K562 (cell line): ENCODE data around the gene HPD. TPM values are rescaled to one million over a fixed set of nuclear protein-coding genes. Genes with fewer than 3 reads are reported as not detected.

Experiments used
- ARID2 ChIP-seq: fragments of 450-650 bp; IDR thresholded peaks from 2 replicates; pipeline ENCODE4 v1.6.1; 2017; ENCODE audit warnings: antibody characterized with exemption, mild to moderate bottlenecking
- ARID4B ChIP-seq: sonication (generic); formaldehyde crosslinking; IDR thresholded peaks from 2 replicates; pipeline ENCODE4 v1.8.0; 2022; ENCODE audit warnings: mild to moderate bottlenecking, missing genetic modification reagents
- BRF1 ChIP-seq: IDR thresholded peaks from 3 replicates; pipeline ENCODE4 v1.6.1; 2011; ENCODE audit warnings: borderline replicate concordance, mild to moderate bottlenecking; ENCODE audit not compliant: insufficient read length; ENCODE audit errors: extremely low read depth
- CBFA2T2 ChIP-seq: fragments of 450-650 bp; conservative IDR thresholded peaks from 2 replicates; pipeline ENCODE4 v1.6.1; 2017; ENCODE audit warnings: mild to moderate bottlenecking
- ELK3 ChIP-seq: fragments of 450-650 bp; formaldehyde crosslinking; IDR thresholded peaks from 2 replicates; pipeline ENCODE4 v1.4.0; 2020; ENCODE audit warnings: mild to moderate bottlenecking
- GTF2A2 ChIP-seq: IDR thresholded peaks from 2 replicates; pipeline ENCODE4 v1.6.1; 2016; ENCODE audit warnings: mild to moderate bottlenecking, missing genetic modification characterization, missing compliant biosample characterization
- GTF2B ChIP-seq: IDR thresholded peaks from 2 replicates; pipeline ENCODE4 v1.6.1; 2011; ENCODE audit not compliant: insufficient read length; ENCODE audit errors: extremely low read depth
- MCM7 ChIP-seq, 2 experiments: fragments of 450-650 bp; IDR thresholded peaks; 2 replicates each; pipeline ENCODE4 v1.6.1; 2016 to 2018
- MTA1 ChIP-seq: fragments of 450-650 bp; IDR thresholded peaks from 2 replicates; pipeline ENCODE4 v1.6.1; 2017; ENCODE audit warnings: borderline replicate concordance
- NCOA6 ChIP-seq: fragments of 450-650 bp; IDR thresholded peaks from 2 replicates; pipeline ENCODE4 v1.6.1; 2017; ENCODE audit warnings: mild to moderate bottlenecking
- RNF219 ChIP-seq: fragments of 250-450 bp; sonication (Bioruptor Pico); IDR thresholded peaks from 2 replicates; pipeline ENCODE4 v1.5.0; 2022; ENCODE audit warnings: mild to moderate bottlenecking
- SAFB ChIP-seq: fragments of 200-400 bp; formaldehyde crosslinking; IDR thresholded peaks from 2 replicates; pipeline ENCODE4 v1.6.1; 2017; ENCODE audit warnings: low read depth, low read length, borderline replicate concordance
- SMAD3 ChIP-seq: fragments of 450-650 bp; formaldehyde crosslinking; conservative IDR thresholded peaks from 2 replicates; pipeline ENCODE4 v1.4.0; 2020; ENCODE audit warnings: mild to moderate bottlenecking
- SP1 ChIP-seq: sonication (generic); formaldehyde crosslinking; IDR thresholded peaks from 2 replicates; pipeline ENCODE4 v1.8.1; 2022; ENCODE audit warnings: mild to moderate bottlenecking, missing genetic modification reagents
- TGIF2 ChIP-seq: sonication (generic); formaldehyde crosslinking; IDR thresholded peaks from 2 replicates; pipeline ENCODE4 v1.8.1; 2022; ENCODE audit warnings: mild to moderate bottlenecking, missing genetic modification reagents, moderate library complexity
- XRCC4 ChIP-seq: IDR thresholded peaks from one replicate; pipeline ENCODE4 v1.6.1; 2011; ENCODE audit not compliant: insufficient read depth, insufficient read length; ENCODE audit errors: extremely low read depth
- ZBTB2 ChIP-seq: fragments of 450-650 bp; IDR thresholded peaks from 2 replicates; pipeline ENCODE4 v1.6.1; 2016; ENCODE audit warnings: antibody characterized with exemption
- ZNF347 ChIP-seq: fragments of 450-650 bp; formaldehyde crosslinking; IDR thresholded peaks from 2 replicates; pipeline ENCODE4 v1.4.0; 2020; ENCODE audit warnings: low read depth, mild to moderate bottlenecking, moderate library complexity
- polyA plus RNA-seq, 8 experiments: library from polyadenylated mRNA; depleted of rRNA in 4 of 8; stranded (reverse) in 5 of 8; unstranded in 3 of 8; fragments of >200 nt; fragmentation: Nextera tagmentation in 2 of 8; fragmentation: Illumina TruSeq in 1 of 8; extraction: Ambion mirVana in 2 of 8; extraction: Trizol in 1 of 8; gene quantifications; 2 replicates each; pipeline versions ENCODE4 v1.2.1 to v1.2.3, GENCODE V29; 2011 to 2014; ENCODE audit warnings: inconsistent platforms in 1 of 8, missing spikeins in 1 of 8
- total RNA-seq, 7 experiments: library from RNA; depleted of rRNA in 6 of 7; stranded (reverse); fragments of >200 nt in 6 of 7; fragmentation: Illumina TruSeq in 2 of 7; extraction: Trizol in 2 of 7; gene quantifications; 2 replicates each; pipeline versions ENCODE4 v1.2.1 to v1.2.3, GENCODE V29; 2011 to 2021; ENCODE audit warnings: low replicate concordance in 1 of 7

HPD gene
- total and polyA plus RNA-seq, 9 of the 15 experiments (the other 6 are each of a cell fraction or from before 2014, with no cell fraction given), result 0.06 to 0.29 (median 0.07) TPM; not detected in 4

DNA sequence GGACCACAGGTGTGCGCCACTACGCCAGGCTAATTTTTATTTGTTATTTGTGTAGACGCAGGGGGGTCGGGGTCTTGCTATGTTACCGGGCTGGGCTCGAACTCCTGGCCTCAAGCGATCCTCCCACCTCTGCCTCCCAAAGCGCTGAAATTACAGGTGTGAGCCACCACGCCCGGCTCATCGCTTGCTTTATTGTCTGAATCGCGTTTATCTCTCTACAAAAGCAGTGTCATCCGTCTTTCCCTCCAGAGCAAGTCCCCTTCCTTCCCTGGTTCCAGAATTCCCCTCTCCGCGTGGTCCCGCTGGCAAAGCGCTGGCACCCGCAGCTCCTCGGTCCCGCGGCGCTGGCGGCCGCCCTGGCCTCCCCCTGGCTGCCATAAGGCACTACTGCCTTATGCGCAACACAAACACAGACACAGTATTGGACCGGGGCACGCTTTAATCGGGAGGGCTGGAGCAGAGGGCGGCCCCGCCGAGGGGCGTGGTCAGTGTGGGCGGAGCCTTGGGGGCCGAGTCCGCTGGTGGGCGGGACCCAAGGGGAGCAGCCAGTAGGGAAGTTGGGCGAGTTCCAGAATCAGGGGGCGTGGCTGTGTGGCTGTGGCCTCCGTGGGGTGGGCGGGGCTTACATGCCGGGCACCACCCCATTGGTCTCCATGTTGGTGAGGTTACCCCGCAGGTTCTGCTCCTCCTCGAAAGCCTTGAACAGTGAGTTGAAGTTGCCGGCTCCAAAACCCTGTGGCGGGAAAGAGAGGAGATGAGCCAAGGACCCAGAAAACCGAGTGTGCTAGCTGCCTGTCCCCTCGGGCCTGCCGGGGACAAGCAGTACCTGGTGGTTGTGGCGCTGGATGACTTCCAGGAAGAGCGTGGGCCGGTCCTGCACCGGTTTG is 19.3 kb downstream of the HPD start (continued):
- TF ChIP-seq SP1 (CRISPR knock-in tag) (peak; percentile 95), SAFB (no peak), GTF2B (no peak), BRF1 (no peak), ZNF347 (CRISPR knock-in tag) (no peak), NCOA6 (no peak), ELK3 (no peak), ZBTB2 (no peak), TGIF2 (CRISPR knock-in tag) (no peak), SMAD3 (CRISPR knock-in tag) (no peak), MTA1 (no peak), MCM7 (IDR thresholded peaks at IDR 0.05) (no peak), ARID2 (no peak), XRCC4 (no peak), CBFA2T2 (no peak), GTF2A2 (no peak), RNF219 (CRISPR knock-in tag) (no peak), ARID4B (CRISPR knock-in tag) (peak; percentile 83)
